Measurements from ENCODE around the gene PEX26. TPM values are rescaled to one million over a fixed set of nuclear protein-coding genes. Genes with fewer than 3 reads are reported as not detected.

PEX26 gene
- total and polyA plus RNA-seq, 2 of the 13 experiments (the other 11 are each of a cell fraction or from before 2014, with no cell fraction given) = 10.6 to 25.1 TPM

DNA sequence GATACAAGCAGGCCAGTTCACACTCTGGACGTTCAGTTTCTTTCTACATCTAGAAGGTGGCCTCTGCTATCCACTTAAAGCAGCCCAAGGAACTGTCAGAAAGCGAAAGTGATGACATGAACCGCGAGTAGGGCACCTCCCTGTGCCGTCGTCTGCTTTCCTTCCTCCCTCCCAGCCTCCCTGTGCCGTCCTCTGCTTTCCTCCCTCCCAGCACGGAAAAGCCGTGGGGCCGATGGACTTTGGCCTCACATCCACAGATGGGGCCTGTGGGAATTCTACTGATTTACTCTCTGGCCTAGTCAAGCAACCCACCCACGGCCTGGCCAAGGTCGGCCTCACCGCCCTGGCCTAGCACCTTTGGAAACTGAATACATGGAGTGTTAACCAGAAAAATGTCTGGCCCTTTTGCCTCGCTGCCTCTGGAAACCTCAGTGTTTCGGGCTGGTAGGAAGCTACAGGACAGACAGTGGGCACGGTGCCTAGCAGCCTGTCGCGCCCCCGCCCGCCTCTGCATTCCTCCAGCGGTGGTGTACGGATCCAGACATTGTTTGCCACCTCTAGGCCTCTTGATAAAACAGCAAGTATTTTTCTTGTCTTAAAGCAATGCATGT, 14.2 kb downstream of the PEX26 start (continued):
- 0 out of 2 replicates have a peak, but pooled peaks have one; percentile 22 for TF ChIP-seq CEBPG (CRISPR knock-in tag; IDR thresholded peaks at IDR 0.05)
- no peak for TF ChIP-seq ZNF101 (CRISPR knock-in tag; IDR thresholded peaks at IDR 0.05; ENCODE audit: borderline replicate concordance, low read depth)
- TF ChIP-seq ZNF441 (CRISPR knock-in tag; IDR thresholded peaks at IDR 0.05; ENCODE audit: borderline replicate concordance) = peak; percentile 48; the same call in 1 of the 2 replicates
- TF ChIP-seq MAFF (IDR thresholded peaks at IDR 0.05; ENCODE audit: low read depth, low read length) = no peak
- TF ChIP-seq, protein P1, sequence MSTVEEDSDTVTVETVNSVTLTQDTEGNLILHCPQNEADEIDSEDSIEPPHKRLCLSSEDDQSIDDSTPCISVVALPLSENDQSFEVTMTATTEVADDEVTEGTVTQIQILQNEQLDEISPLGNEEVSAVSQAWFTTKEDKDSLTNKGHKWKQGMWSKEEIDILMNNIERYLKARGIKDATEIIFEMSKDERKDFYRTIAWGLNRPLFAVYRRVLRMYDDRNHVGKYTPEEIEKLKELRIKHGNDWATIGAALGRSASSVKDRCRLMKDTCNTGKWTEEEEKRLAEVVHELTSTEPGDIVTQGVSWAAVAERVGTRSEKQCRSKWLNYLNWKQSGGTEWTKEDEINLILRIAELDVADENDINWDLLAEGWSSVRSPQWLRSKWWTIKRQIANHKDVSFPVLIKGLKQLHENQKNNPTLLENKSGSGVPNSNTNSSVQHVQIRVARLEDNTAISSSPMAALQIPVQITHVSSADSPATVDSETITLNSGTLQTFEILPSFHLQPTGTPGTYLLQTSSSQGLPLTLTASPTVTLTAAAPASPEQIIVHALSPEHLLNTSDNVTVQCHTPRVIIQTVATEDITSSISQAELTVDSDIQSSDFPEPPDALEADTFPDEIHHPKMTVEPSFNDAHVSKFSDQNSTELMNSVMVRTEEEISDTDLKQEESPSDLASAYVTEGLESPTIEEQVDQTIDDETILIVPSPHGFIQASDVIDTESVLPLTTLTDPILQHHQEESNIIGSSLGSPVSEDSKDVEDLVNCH (CRISPR knock-in tag; IDR thresholded peaks at IDR 0.05) = no peak
- 0 out of 2 replicates have a peak, but pooled peaks have one; percentile 23 for TF ChIP-seq ZNF121 (CRISPR knock-in tag; IDR thresholded peaks at IDR 0.05)
- no peak for TF ChIP-seq ZNF674 (CRISPR knock-in tag; IDR thresholded peaks at IDR 0.05; ENCODE audit: low read depth)
- TF ChIP-seq, protein P2, sequence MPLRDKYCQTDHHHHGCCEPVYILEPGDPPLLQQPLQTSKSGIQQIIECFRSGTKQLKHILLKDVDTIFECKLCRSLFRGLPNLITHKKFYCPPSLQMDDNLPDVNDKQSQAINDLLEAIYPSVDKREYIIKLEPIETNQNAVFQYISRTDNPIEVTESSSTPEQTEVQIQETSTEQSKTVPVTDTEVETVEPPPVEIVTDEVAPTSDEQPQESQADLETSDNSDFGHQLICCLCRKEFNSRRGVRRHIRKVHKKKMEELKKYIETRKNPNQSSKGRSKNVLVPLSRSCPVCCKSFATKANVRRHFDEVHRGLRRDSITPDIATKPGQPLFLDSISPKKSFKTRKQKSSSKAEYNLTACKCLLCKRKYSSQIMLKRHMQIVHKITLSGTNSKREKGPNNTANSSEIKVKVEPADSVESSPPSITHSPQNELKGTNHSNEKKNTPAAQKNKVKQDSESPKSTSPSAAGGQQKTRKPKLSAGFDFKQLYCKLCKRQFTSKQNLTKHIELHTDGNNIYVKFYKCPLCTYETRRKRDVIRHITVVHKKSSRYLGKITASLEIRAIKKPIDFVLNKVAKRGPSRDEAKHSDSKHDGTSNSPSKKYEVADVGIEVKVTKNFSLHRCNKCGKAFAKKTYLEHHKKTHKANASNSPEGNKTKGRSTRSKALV (CRISPR knock-in tag; IDR thresholded peaks at IDR 0.05) = no peak; the same call in 1 of the 2 replicates
- TF ChIP-seq HOXA5 (CRISPR knock-in tag; IDR thresholded peaks at IDR 0.05) = no peak
- TF ChIP-seq ZNF563 (CRISPR knock-in tag; IDR thresholded peaks at IDR 0.05) = peak; percentile 45; the same call in 1 of the 2 replicates
- no peak for TF ChIP-seq TBX3 (IDR thresholded peaks at IDR 0.05; ENCODE audit: borderline replicate concordance)
- no peak for TF ChIP-seq ZNF597 (CRISPR knock-in tag; IDR thresholded peaks at IDR 0.05)
- TF ChIP-seq, protein P3, sequence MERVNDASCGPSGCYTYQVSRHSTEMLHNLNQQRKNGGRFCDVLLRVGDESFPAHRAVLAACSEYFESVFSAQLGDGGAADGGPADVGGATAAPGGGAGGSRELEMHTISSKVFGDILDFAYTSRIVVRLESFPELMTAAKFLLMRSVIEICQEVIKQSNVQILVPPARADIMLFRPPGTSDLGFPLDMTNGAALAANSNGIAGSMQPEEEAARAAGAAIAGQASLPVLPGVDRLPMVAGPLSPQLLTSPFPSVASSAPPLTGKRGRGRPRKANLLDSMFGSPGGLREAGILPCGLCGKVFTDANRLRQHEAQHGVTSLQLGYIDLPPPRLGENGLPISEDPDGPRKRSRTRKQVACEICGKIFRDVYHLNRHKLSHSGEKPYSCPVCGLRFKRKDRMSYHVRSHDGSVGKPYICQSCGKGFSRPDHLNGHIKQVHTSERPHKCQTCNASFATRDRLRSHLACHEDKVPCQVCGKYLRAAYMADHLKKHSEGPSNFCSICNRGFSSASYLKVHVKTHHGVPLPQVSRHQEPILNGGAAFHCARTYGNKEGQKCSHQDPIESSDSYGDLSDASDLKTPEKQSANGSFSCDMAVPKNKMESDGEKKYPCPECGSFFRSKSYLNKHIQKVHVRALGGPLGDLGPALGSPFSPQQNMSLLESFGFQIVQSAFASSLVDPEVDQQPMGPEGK (CRISPR knock-in tag; IDR thresholded peaks at IDR 0.05) = peak; percentile 91
- peak; percentile 30 for TF ChIP-seq HNRNPLL (IDR thresholded peaks at IDR 0.05; ENCODE audit: low read depth, low read length, poor library complexity, severe bottlenecking)
- no peak for TF ChIP-seq KDM4B (CRISPR knock-in tag; IDR thresholded peaks at IDR 0.05)
- TF ChIP-seq FOXJ3 (CRISPR knock-in tag; IDR thresholded peaks at IDR 0.05; ENCODE audit: borderline replicate concordance) = no peak
- TF ChIP-seq ETV6 (CRISPR knock-in tag; conservative IDR thresholded peaks at IDR 0.05) = peak; percentile 60; the same call in 1 of the 2 replicates
- TF ChIP-seq, protein P4, sequence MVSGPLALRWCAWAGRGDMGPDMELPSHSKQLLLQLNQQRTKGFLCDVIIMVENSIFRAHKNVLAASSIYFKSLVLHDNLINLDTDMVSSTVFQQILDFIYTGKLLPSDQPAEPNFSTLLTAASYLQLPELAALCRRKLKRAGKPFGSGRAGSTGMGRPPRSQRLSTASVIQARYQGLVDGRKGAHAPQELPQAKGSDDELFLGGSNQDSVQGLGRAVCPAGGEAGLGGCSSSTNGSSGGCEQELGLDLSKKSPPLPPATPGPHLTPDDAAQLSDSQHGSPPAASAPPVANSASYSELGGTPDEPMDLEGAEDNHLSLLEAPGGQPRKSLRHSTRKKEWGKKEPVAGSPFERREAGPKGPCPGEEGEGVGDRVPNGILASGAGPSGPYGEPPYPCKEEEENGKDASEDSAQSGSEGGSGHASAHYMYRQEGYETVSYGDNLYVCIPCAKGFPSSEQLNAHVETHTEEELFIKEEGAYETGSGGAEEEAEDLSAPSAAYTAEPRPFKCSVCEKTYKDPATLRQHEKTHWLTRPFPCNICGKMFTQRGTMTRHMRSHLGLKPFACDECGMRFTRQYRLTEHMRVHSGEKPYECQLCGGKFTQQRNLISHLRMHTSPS (CRISPR knock-in tag; IDR thresholded peaks at IDR 0.05; ENCODE audit: low read depth) = peak; percentile 82
- TF ChIP-seq ATF1 (CRISPR knock-in tag; IDR thresholded peaks at IDR 0.05) = no peak
- TF ChIP-seq ZNF326 (CRISPR knock-in tag; IDR thresholded peaks at IDR 0.05; ENCODE audit: borderline replicate concordance) = no peak
- peak; percentile 65; the same call in 1 of the 2 replicates for TF ChIP-seq RCOR2 (CRISPR knock-in tag; IDR thresholded peaks at IDR 0.05)
